NCI-H446 (cell line): Measurements from ENCODE around the gene PTTG1IP.

Experiments used
- DNase-seq, 2 experiments: peaks; one replicate each; lab custom pipeline; 2025; lab: John Stamatoyannopoulos, UW

PTTG1IP gene

GRCh38 chr21:44823179-44823660, 50.3 kb downstream of the PTTG1IP start:
- DNase-seq = no peak

GRCh38 chr21:44822484-44823178, 50.9 kb downstream of the PTTG1IP start:
- DNase-seq = no peak

GRCh38 chr21:44820851-44821250, 52.6 kb downstream of the PTTG1IP start:
- no peak for DNase-seq

- DNase-seq = no peak
Measured at GRCh38 chr21:44819283-44820243, 53.9 kb downstream of the PTTG1IP start.

GRCh38 chr21:44818640-44819011, 54.9 kb downstream of the PTTG1IP start:
- no peak for DNase-seq

- DNase-seq = peak; percentile 58 to 91
Measured at GRCh38 chr21:44817914-44818639, 55.4 kb downstream of the PTTG1IP start, which contains the start of gene SUMO3. Gene SUMO3, minus strand, starts transcription at chr21:44818062. Its CDS starts 94 bp downstream, at chr21:44817968.

- DNase-seq = peak; percentile 59 to 94
Measured at GRCh38 chr21:44817506-44817880, 56.0 kb downstream of the PTTG1IP start.

- DNase-seq = no peak
Measured at GRCh38 chr21:44816761-44817505, 56.6 kb downstream of the PTTG1IP start.

- DNase-seq = no peak
Measured at GRCh38 chr21:44815852-44816628, 57.5 kb downstream of the PTTG1IP start.

- no peak for DNase-seq
Measured at GRCh38 chr21:44815225-44815624, 58.3 kb downstream of the PTTG1IP start.

GRCh38 chr21:44814498-44815023, 58.9 kb downstream of the PTTG1IP start:
- no peak for DNase-seq

GRCh38 chr21:44813727-44814126, 59.8 kb downstream of the PTTG1IP start:
- DNase-seq = no peak

- DNase-seq = no peak
Measured at GRCh38 chr21:44813149-44813548, 60.3 kb downstream of the PTTG1IP start.

GRCh38 chr21:44812640-44813039, 60.9 kb downstream of the PTTG1IP start:
- no peak for DNase-seq

- DNase-seq = no peak
Measured at GRCh38 chr21:44810779-44811178, 62.7 kb downstream of the PTTG1IP start.

GRCh38 chr21:44805859-44806258, 67.6 kb downstream of the PTTG1IP start:
- DNase-seq = no peak

GRCh38 chr21:44805226-44805625, 68.3 kb downstream of the PTTG1IP start:
- DNase-seq = peak in 1 of 2 experiments; percentile 21

- peak in 1 of 2 experiments; percentile 47 for DNase-seq
Measured at GRCh38 chr21:44804762-44805161, 68.7 kb downstream of the PTTG1IP start.

- no peak for DNase-seq
Measured at GRCh38 chr21:44803651-44804050, 69.8 kb downstream of the PTTG1IP start.

- no peak for DNase-seq
Measured at GRCh38 chr21:44802396-44803153, 70.9 kb downstream of the PTTG1IP start.
